Karpas-422 (cell line): Measurements from ENCODE around the gene ANO6. TPM values are rescaled to one million over a fixed set of nuclear protein-coding genes. Genes with fewer than 3 reads are reported as not detected.
A peak's percentile ranks its signal among the peaks of the same experiment; 100 is the strongest.
"Not testable (repeated sequence)": the region's sequence is repeated elsewhere in the genome, so short reads cannot be mapped to it uniquely, and the experiment has no call there.

Experiments
- DNase-seq: peaks from one replicate; pipeline ENCODE4 v3.0.0-alpha.2; 2015
- H2AFZ ChIP-seq: fragments of 200-600 bp; sonication (generic); 2 replicates; pipeline ENCODE4 v1.6.1; 2014; ENCODE audit warnings: antibody characterized with exemption, low read length, mixed read lengths
- H3K27ac ChIP-seq: fragments of 200-600 bp; sonication (generic); 2 replicates; pipeline ENCODE4 v1.5.1; 2014; ENCODE audit warnings: mild to moderate bottlenecking, low read length, moderate library complexity
- H3K27me3 ChIP-seq: fragments of 200-600 bp; sonication (generic); 2 replicates; pipeline ENCODE4 v1.6.1; 2014; ENCODE audit warnings: low read length, mixed read lengths
- H3K36me3 ChIP-seq: fragments of 200-600 bp; sonication (generic); 2 replicates; pipeline ENCODE4 v1.6.1; 2014; ENCODE audit warnings: low read length, mixed read lengths; ENCODE audit not compliant: insufficient read depth
- H3K4me1 ChIP-seq: fragments of 200-600 bp; sonication (generic); 2 replicates; pipeline ENCODE4 v1.6.1; 2014; ENCODE audit warnings: mild to moderate bottlenecking, low read length, mixed read lengths
- H3K4me2 ChIP-seq: fragments of 200-600 bp; sonication (generic); 2 replicates; pipeline ENCODE4 v1.6.1; 2014; ENCODE audit warnings: low read length, low read depth, mild to moderate bottlenecking; ENCODE audit not compliant: poor library complexity, severe bottlenecking
- H3K4me3 ChIP-seq: fragments of 200-600 bp; sonication (generic); 2 replicates; pipeline ENCODE4 v1.5.1; 2014; ENCODE audit warnings: mild to moderate bottlenecking, antibody characterized with exemption, low read length, mixed read lengths
- H3K79me2 ChIP-seq: fragments of 200-600 bp; sonication (generic); 2 replicates; pipeline ENCODE4 v1.6.1; 2014; ENCODE audit warnings: mild to moderate bottlenecking, low read length, mixed read lengths
- H3K9ac ChIP-seq: fragments of 200-600 bp; sonication (generic); 2 replicates; pipeline ENCODE4 v1.6.0; 2014; ENCODE audit warnings: low read length
- H3K9me2 ChIP-seq: fragments of 200-600 bp; sonication (generic), shearing (Covaris generic); replicated peaks from 2 replicates; pipeline ENCODE4 v1.6.0; 2014; ENCODE audit warnings: mild to moderate bottlenecking, low read length, moderate library complexity; ENCODE audit not compliant: insufficient read depth
- H3K9me3 ChIP-seq: fragments of 300-700, 200-600 bp; sonication (generic); 2 replicates; pipeline ENCODE4 v1.6.1; 2014; ENCODE audit warnings: low read length, mixed read lengths
- H4K20me1 ChIP-seq: fragments of 200-600 bp; sonication (generic); 2 replicates; pipeline ENCODE4 v1.6.1; 2014; ENCODE audit warnings: mild to moderate bottlenecking, antibody characterized with exemption, low read length, low read depth; ENCODE audit not compliant: insufficient read depth
- total RNA-seq: library from RNA; depleted of rRNA; stranded (reverse); fragments of >200 nt; shearing (Covaris generic); gene quantifications from 2 replicates; pipeline ENCODE4 v1.2.3, GENCODE V29; 2014; ENCODE audit warnings: low replicate concordance

Gene ANO6
- total RNA-seq, 1 experiment from 2014 or later: 1.1 TPM

DNA sequence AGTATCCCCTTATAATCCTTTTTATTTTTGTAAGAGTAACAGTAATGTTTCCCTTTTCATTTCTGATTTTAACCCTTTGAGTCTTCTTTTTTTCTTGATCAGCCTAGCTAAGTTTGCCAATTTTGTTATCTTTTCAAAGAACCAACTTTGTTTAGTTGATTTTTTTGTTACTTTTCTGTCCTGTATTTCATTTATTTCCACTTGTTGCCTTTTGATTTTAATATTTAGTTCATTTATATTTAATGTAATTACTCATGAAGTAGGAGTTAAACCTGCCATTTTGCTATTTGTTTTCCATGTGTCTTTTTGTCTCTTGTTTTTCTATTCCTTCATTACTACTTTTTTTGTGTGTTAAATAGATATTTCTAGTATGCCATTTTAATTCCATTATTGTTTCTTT is 146.4 kb downstream of the ANO6 start:
- no peaks in the 10 kb centered on the region for H3K36me3 ChIP-seq
- H3K9ac ChIP-seq: no peak overlapping the region
- no peaks in the 10 kb centered on the region for H3K9me3 ChIP-seq
- H3K27me3 ChIP-seq: no peaks in the 10 kb centered on the region
- no peak overlapping the region for H2AFZ ChIP-seq
- no peak overlapping the region for H3K27ac ChIP-seq
- H3K4me1 ChIP-seq: no peaks in the 10 kb centered on the region
- H3K4me3 ChIP-seq: no peak overlapping the region
- no peaks in the 10 kb centered on the region for H3K79me2 ChIP-seq
- H4K20me1 ChIP-seq: no peaks in the 10 kb centered on the region
- no peaks in the 10 kb centered on the region for H3K9me2 ChIP-seq
- no peak for DNase-seq
- no peak overlapping the region for H3K4me2 ChIP-seq

DNA sequence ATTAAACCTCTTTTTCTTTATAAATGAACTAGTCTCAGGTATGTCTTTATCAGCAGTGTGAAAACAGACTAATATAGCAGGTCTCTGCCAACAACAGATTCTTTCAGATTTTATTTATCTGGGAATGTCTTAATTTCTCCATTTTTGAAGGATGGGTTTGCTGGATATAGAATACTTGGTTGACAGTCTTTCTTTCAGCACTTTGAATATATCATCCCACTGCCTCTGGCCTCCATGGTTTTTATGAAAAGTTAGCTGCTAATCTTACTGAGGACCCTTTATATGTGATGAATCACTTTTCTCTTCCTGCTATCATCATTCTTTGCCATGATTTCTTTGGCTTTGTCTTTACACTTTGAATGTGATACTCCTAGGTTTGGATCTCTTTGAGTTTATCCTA is 148.0 kb downstream of the ANO6 start:
- Histone ChIP-seq H3K36me3 (no peaks in the 10 kb centered on the region), H4K20me1 (no peaks in the 10 kb centered on the region), H2AFZ (no peak overlapping the region), H3K27ac (no peak overlapping the region), H3K79me2 (no peaks in the 10 kb centered on the region), H3K9me3 (no peaks in the 10 kb centered on the region), H3K4me2 (no peak overlapping the region), H3K9ac (no peak overlapping the region), H3K4me3 (no peak overlapping the region), H3K27me3 (no peaks in the 10 kb centered on the region), H3K4me1 (no peaks in the 10 kb centered on the region), H3K9me2 (no peaks in the 10 kb centered on the region)
- DNase-seq: no peak

DNA sequence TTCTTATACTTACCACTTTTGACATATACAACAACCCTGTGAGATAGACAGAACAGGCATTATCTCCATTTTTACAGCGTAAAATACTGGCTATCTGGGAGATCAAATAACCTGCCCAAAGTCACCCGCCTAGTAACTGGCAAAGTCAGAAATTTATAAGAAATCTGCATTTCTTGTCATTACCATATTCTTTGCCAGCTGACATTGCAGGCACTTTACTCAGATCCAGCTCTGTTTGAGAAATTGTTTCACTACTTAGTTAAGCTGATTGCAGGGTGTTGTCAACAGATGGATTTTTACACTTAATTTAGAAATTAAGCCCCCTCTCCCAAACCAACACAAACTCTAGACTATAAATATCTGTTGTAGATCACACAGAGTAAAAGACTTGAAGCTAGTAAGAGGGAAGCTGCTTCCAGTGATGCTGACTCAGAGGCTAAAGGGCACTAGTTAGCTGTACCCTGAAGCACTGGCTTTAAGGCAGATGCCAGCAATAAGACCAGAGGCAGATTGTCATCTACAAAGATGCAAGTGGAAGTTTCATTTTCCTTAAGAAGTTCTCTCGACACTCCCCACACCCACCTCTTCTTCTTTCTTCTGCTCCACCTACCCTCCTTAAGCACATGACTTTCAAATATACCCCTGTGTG is 153.1 kb downstream of the ANO6 start:
- Histone ChIP-seq H3K4me3 (no peak overlapping the region), H4K20me1 (no peaks in the 10 kb centered on the region), H3K4me2 (no peak overlapping the region), H3K27me3 (no peaks in the 10 kb centered on the region), H3K36me3 (no peaks in the 10 kb centered on the region), H3K9ac (no peak overlapping the region), H3K9me2 (no peaks in the 10 kb centered on the region), H3K9me3 (no peaks in the 10 kb centered on the region), H2AFZ (no peak overlapping the region), H3K79me2 (no peaks in the 10 kb centered on the region), H3K4me1 (no peaks in the 10 kb centered on the region), H3K27ac (no peak overlapping the region)
- no peak for DNase-seq

DNA sequence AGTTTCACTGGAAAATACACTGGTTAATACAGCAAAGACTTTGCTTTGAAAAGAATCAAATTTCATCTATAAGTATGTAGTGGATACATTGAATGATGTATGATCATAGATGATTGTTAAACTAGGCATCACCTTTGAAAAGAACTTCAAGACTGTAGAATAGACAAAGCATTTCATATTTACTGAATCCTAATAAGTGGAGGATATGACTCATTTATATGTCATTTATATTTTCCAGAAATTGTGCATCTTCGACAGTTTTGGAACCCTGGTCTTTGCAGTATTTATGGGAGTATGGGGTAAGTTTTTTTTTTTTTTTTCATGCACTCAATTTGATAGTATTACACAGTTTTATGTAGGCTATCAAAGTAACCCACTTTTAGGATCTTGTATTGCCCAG is 161.9 kb downstream of the ANO6 start:
- Histone ChIP-seq H3K9me3 (no peaks in the 10 kb centered on the region), H3K4me2 (no peak overlapping the region)
- DNase-seq: no peak

DNA sequence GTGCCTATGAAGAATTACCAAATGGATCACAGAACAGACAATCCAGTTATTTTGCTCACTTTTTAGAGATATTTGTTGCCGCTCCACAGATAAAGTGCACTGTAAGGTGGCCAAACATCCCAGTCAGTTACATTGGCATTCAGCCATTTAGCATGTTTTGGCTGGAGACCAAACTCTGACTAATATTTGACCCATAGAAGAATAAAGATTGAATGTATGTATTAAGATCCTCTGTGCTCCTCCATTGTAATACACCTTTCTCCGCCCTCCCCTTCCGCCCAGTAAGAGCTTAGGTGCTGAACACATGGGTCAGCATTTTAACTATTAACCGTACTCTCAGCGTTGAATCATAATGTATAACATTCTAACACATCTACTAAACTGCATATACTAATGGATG is 163.4 kb downstream of the ANO6 start:
- Histone ChIP-seq H4K20me1 (no peaks in the 10 kb centered on the region), H3K4me2 (no peak overlapping the region), H3K27me3 (no peaks in the 10 kb centered on the region), H3K79me2 (no peaks in the 10 kb centered on the region), H3K9ac (no peak overlapping the region), H3K9me2 (no peaks in the 10 kb centered on the region), H3K4me1 (no peaks in the 10 kb centered on the region), H3K4me3 (no peak overlapping the region), H3K9me3 (no peaks in the 10 kb centered on the region), H3K27ac (no peak overlapping the region), H2AFZ (no peak overlapping the region), H3K36me3 (no peaks in the 10 kb centered on the region)
- no peak for DNase-seq

More for the DNA sequence above, 161.9 kb downstream of the ANO6 start:
- Histone ChIP-seq H3K79me2 (no peaks in the 10 kb centered on the region), H3K9ac (no peak overlapping the region), H3K4me3 (no peak overlapping the region), H3K9me2 (no peaks in the 10 kb centered on the region), H3K27me3 (no peaks in the 10 kb centered on the region), H4K20me1 (no peaks in the 10 kb centered on the region), H3K4me1 (no peaks in the 10 kb centered on the region), H2AFZ (no peak overlapping the region), H3K36me3 (no peaks in the 10 kb centered on the region), H3K27ac (no peak overlapping the region)

DNA sequence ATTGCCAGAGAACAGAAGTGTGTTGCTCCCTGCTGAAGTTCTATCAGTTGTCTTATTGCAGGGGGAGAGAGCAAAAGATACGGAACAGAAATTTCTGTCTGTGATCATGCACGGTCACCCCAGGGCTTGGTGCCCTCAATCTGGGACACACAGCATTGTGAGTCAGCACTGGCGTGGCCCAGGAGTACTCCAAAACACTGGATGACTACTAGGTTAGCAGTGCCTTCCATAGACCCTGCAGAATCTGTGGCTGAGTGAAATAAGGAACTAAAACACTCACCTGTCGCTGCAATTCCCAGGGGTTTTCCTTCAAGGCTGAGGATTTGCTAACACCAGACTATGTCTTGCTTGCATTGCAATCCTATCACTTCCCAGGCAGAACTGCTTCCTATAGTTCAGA is 165.5 kb downstream of the ANO6 start:
- Histone ChIP-seq H3K4me1 (no peaks in the 10 kb centered on the region), H3K9ac (no peak overlapping the region), H3K9me2 (no peaks in the 10 kb centered on the region), H3K9me3 (no peaks in the 10 kb centered on the region), H3K27ac (no peak overlapping the region), H3K36me3 (no peaks in the 10 kb centered on the region), H3K79me2 (no peaks in the 10 kb centered on the region), H3K27me3 (no peaks in the 10 kb centered on the region), H3K4me3 (no peak overlapping the region), H3K4me2 (no peak overlapping the region), H2AFZ (no peak overlapping the region), H4K20me1 (no peaks in the 10 kb centered on the region)
- no peak for DNase-seq

DNA sequence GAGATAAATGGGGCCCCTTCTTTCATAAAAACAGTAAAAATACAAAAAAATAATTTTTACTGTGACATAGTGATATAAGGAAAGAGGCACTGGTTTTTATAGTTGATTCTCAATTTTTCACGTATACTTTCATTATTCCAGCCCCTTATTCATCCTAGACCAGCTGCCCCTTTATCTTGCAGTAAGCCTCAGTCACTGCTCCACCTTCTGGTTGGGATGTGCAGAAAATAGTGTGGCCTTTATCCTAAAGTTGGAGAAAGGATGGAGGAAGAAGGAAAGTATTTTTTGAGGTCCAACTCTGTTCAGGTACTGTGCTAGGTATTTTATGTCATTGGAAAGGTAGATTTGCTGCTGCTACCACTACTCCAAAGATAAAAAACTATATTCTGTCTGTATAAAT is 172.7 kb downstream of the ANO6 start:
- DNase-seq: peak; percentile 43
- Histone ChIP-seq H3K9me2 (no peaks in the 10 kb centered on the region), H3K79me2 (no peaks in the 10 kb centered on the region), H3K9ac (no peak overlapping the region), H3K9me3 (no peaks in the 10 kb centered on the region), H3K4me2 (no peak overlapping the region), H2AFZ (no peak overlapping the region), H3K4me3 (no peak overlapping the region), H3K36me3 (no peaks in the 10 kb centered on the region), H3K27me3 (no peaks in the 10 kb centered on the region), H3K4me1 (no peaks in the 10 kb centered on the region), H4K20me1 (no peaks in the 10 kb centered on the region), H3K27ac (no peak overlapping the region)

DNA sequence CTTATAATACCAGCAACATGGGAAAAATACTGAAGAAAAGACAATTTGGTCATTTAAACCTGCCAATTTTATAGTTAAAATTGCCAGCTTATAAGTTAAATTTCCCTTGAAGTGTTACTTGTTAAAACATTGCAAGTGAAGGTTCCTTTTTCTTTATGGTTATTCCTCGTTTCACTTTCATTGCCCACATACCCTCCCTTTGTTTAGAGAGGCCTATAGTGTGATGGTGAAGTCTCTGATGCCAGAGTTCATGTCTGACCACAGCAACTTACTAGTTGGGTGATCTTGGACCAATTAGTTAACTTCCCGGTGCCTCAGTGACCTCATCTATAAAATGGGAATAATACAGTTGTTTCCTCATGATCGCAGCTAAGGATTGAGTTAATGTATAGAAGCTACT is 173.5 kb downstream of the ANO6 start:
- no peak for DNase-seq
- H3K36me3 ChIP-seq: no peaks in the 10 kb centered on the region
- no peaks in the 10 kb centered on the region for H3K9me2 ChIP-seq
- no peaks in the 10 kb centered on the region for H3K9me3 ChIP-seq
- no peak overlapping the region for H2AFZ ChIP-seq
- H3K9ac ChIP-seq: no peak overlapping the region
- H4K20me1 ChIP-seq: no peaks in the 10 kb centered on the region
- no peaks in the 10 kb centered on the region for H3K4me1 ChIP-seq
- no peaks in the 10 kb centered on the region for H3K79me2 ChIP-seq
- no peak overlapping the region for H3K4me2 ChIP-seq
- H3K27ac ChIP-seq: no peak overlapping the region
- no peak overlapping the region for H3K4me3 ChIP-seq
- H3K27me3 ChIP-seq: no peaks in the 10 kb centered on the region

DNA sequence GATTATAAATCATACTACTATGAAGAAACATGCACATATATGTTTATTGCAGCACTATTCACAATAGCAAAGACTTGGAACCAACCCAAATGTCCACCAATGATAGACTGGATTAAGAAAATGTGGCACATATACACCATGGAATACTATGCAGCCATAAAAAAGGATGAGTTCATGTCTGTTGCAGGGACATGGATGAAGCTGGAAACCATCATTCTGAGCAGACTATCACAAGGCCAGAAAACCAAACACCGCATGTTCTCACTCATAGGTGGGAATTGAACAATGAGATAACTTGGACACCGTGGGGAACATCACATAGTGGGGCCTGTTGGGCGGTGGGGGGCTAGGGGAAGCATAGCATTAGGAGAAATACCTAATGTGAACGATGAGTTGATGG is 181.6 kb downstream of the ANO6 start:
- not testable (repeated sequence) for H3K9me3 ChIP-seq, H3K4me2 ChIP-seq, H3K9ac ChIP-seq, H3K36me3 ChIP-seq, H3K27ac ChIP-seq, H3K79me2 ChIP-seq, H3K27me3 ChIP-seq, DNase-seq, H3K4me3 ChIP-seq, H2AFZ ChIP-seq, H3K9me2 ChIP-seq, H4K20me1 ChIP-seq, H3K4me1 ChIP-seq
